ENCODE data around the gene SREK1.
"Not testable (repeated sequence)": the region's sequence is repeated elsewhere in the genome, so short reads cannot be mapped to it uniquely, and the experiment has no call there.

Gene SREK1

GRCh38 chr5:66168226-66168625 is 24.1 kb downstream of the SREK1 start:
- no peak for DNase-seq

GRCh38 chr5:66169534-66169933 is 25.4 kb downstream of the SREK1 start:
- peak in 1 of 2 donors; percentile 44 for DNase-seq

- DNase-seq, result no peak
These were observed 26.3 kb downstream of the SREK1 start for GRCh38 chr5:66170195-66170919.

- peak; percentile 59 to 81 for DNase-seq
These were observed 27.5 kb downstream of the SREK1 start for GRCh38 chr5:66171349-66172344.

- DNase-seq, result no peak
These were observed 30.2 kb downstream of the SREK1 start for GRCh38 chr5:66174338-66174737.

- DNase-seq, result no peak
These were observed 34.7 kb downstream of the SREK1 start for GRCh38 chr5:66178799-66179198.

- no peak for DNase-seq
These were observed 35.4 kb downstream of the SREK1 start for GRCh38 chr5:66179297-66180051.

- DNase-seq, result no peak
These were observed 36.4 kb downstream of the SREK1 start for GRCh38 chr5:66180282-66181155.

- no peak for DNase-seq
These were observed 42.0 kb downstream of the SREK1 start for GRCh38 chr5:66186108-66186507.

- DNase-seq, result no peak
These were observed 49.3 kb downstream of the SREK1 start for GRCh38 chr5:66193419-66193818.

- no peak for DNase-seq
These were observed 53.8 kb downstream of the SREK1 start for GRCh38 chr5:66197764-66198405.

- DNase-seq, result no peak
These were observed 54.7 kb downstream of the SREK1 start for GRCh38 chr5:66198837-66199236.

- no peak for DNase-seq
These were observed 59.4 kb downstream of the SREK1 start for GRCh38 chr5:66203531-66203930.

- DNase-seq, result no peak
These were observed 62.4 kb downstream of the SREK1 start for GRCh38 chr5:66206465-66206864.

- no peak for DNase-seq
These were observed 63.9 kb downstream of the SREK1 start for GRCh38 chr5:66207800-66208561.

GRCh38 chr5:66209350-66209749 is 65.2 kb downstream of the SREK1 start:
- no peak for DNase-seq

- DNase-seq, result no peak
These were observed 65.7 kb downstream of the SREK1 start for GRCh38 chr5:66209794-66210193.

- DNase-seq, result no peak
These were observed 69.4 kb downstream of the SREK1 start for GRCh38 chr5:66213533-66213932.

GRCh38 chr5:66222455-66222854 is 78.4 kb downstream of the SREK1 start:
- no peak for DNase-seq

GRCh38 chr5:66222896-66223295 is 78.8 kb downstream of the SREK1 start:
- DNase-seq, result not testable (repeated sequence)

- DNase-seq, result peak in 1 of 2 donors; percentile 9
These were observed 79.5 kb downstream of the SREK1 start for GRCh38 chr5:66223637-66224036.

All from CD4-positive, alpha-beta T cell treated with Interferon alpha-2 for 1 hour (primary cell).